K562 (cell line): ENCODE data around the gene SLC20A1. TPM values are rescaled to one million over a fixed set of nuclear protein-coding genes. Genes with fewer than 3 reads are reported as not detected.

ENCODE experiments used
- CAMTA2 ChIP-seq: fragments of 250-450 bp; sonication (Bioruptor Pico); conservative IDR thresholded peaks from 2 replicates; pipeline ENCODE4 v1.5.1; 2022
- CBFB ChIP-seq: sonication (generic); formaldehyde crosslinking; IDR thresholded peaks from 2 replicates; pipeline ENCODE4 v1.4.0; 2020; ENCODE audit warnings: mild to moderate bottlenecking, missing genetic modification reagents
- CSDE1 ChIP-seq, 2 experiments: fragments of 450-650 bp; IDR thresholded peaks; 2 replicates each; pipeline ENCODE4 v1.6.1; 2016; ENCODE audit warnings: mild to moderate bottlenecking in 1 of 2
- CTBP1 ChIP-seq: fragments of 450-650 bp; IDR thresholded peaks from 2 replicates; pipeline ENCODE4 v1.6.1; 2016; ENCODE audit warnings: borderline replicate concordance
- EGR1 ChIP-seq: fragments of 450-650 bp; conservative IDR thresholded peaks from 2 replicates; pipeline ENCODE4 v1.6.1; 2017; ENCODE audit warnings: mild to moderate bottlenecking
- FOXA3 ChIP-seq, 2 experiments: fragments of 450-650 bp in 1 of 2; sonication (generic) in 1 of 2; formaldehyde crosslinking; IDR thresholded peaks in 1 of 2; conservative IDR thresholded peaks in 1 of 2; 2 replicates each; pipeline versions ENCODE4 v1.4.0 to v1.8.0; 2020 to 2022; ENCODE audit warnings: mild to moderate bottlenecking in 2 of 2, missing genetic modification reagents in 1 of 2
- FOXP1 ChIP-seq: sonication (generic); formaldehyde crosslinking; IDR thresholded peaks from 2 replicates; pipeline ENCODE4 v1.8.0; 2022; ENCODE audit warnings: mild to moderate bottlenecking, missing genetic modification reagents
- HDGF ChIP-seq: fragments of 450-650 bp; IDR thresholded peaks from 2 replicates; pipeline ENCODE4 v1.6.1; 2016
- ID3 ChIP-seq, 2 experiments: fragments of 250-450 bp in 1 of 2; fragments of 450-650 bp in 1 of 2; sonication (Bioruptor Pico) in 1 of 2; IDR thresholded peaks; 2 replicates each; pipeline versions ENCODE4 v1.6.1 to v1.8.0; 2016 to 2021; ENCODE audit warnings: mild to moderate bottlenecking in 2 of 2, moderate library complexity in 2 of 2, missing compliant biosample characterization in 1 of 2, missing genetic modification characterization in 1 of 2
- JUN ChIP-seq, 2 experiments: sonication (generic) in 1 of 2; formaldehyde crosslinking in 1 of 2; IDR thresholded peaks; 2 replicates each; pipeline versions ENCODE4 v1.6.1 to v1.8.0; 2012 to 2022; ENCODE audit warnings: borderline replicate concordance in 2 of 2, mild to moderate bottlenecking in 2 of 2, improper control_type of control experiment in 1 of 2, low read depth in 1 of 2, low read length in 1 of 2, missing genetic modification reagents in 1 of 2
- KLF10 ChIP-seq: fragments of 250-450 bp; sonication (Bioruptor Pico); IDR thresholded peaks from 2 replicates; pipeline ENCODE4 v1.6.1; 2021; ENCODE audit warnings: matching md5 sums
- MTA2 ChIP-seq: fragments of 450-650 bp; IDR thresholded peaks from 2 replicates; pipeline ENCODE4 v1.6.1; 2016; ENCODE audit warnings: low read depth
- NFRKB ChIP-seq: fragments of 450-650 bp; IDR thresholded peaks from 2 replicates; pipeline ENCODE4 v1.6.1; 2016; ENCODE audit warnings: low read depth
- NR2C2 ChIP-seq, 2 experiments: fragments of 200-800 bp in 1 of 2; sonication (Bioruptor generic) in 1 of 2; sonication (generic) in 1 of 2; formaldehyde crosslinking in 1 of 2; IDR thresholded peaks; 2 replicates each; pipeline versions ENCODE4 v1.6.1 to v1.8.0; 2016 to 2022; ENCODE audit warnings: mild to moderate bottlenecking in 1 of 2, missing compliant biosample characterization in 1 of 2, missing genetic modification characterization in 1 of 2, missing genetic modification reagents in 1 of 2
- PRMT5 ChIP-seq: sonication (generic); formaldehyde crosslinking; IDR thresholded peaks from 2 replicates; pipeline ENCODE4 v1.5.0; 2020; ENCODE audit warnings: missing genetic modification reagents
- STAT6 ChIP-seq: sonication (generic); formaldehyde crosslinking; IDR thresholded peaks from 2 replicates; pipeline ENCODE4 v1.8.1; 2023; ENCODE audit warnings: mild to moderate bottlenecking, missing genetic modification reagents
- TFAP4 ChIP-seq: sonication (generic); formaldehyde crosslinking; IDR thresholded peaks from 2 replicates; pipeline ENCODE4 v1.8.0; 2022; ENCODE audit warnings: missing genetic modification reagents, mild to moderate bottlenecking, moderate library complexity, borderline replicate concordance
- ZNF197 ChIP-seq: fragments of 200-800 bp; sonication (Bioruptor generic); IDR thresholded peaks from 2 replicates; pipeline ENCODE4 v1.6.1; 2016; ENCODE audit warnings: low read depth, missing genetic modification characterization, missing compliant biosample characterization
- ZNF24 ChIP-seq: fragments of 450-650 bp; IDR thresholded peaks from 2 replicates; pipeline ENCODE4 v1.6.1; 2016
- ZNF395 ChIP-seq: fragments of 200-800 bp; sonication (Bioruptor generic); IDR thresholded peaks from 2 replicates; pipeline ENCODE4 v1.6.1; 2017; ENCODE audit warnings: missing genetic modification characterization, missing compliant biosample characterization
- polyA plus RNA-seq, 8 experiments: library from polyadenylated mRNA; depleted of rRNA in 4 of 8; stranded (reverse) in 5 of 8; unstranded in 3 of 8; fragments of >200 nt; fragmentation: Nextera tagmentation in 2 of 8; fragmentation: Illumina TruSeq in 1 of 8; extraction: Ambion mirVana in 2 of 8; extraction: Trizol in 1 of 8; gene quantifications; 2 replicates each; pipeline versions ENCODE4 v1.2.1 to v1.2.3, GENCODE V29; 2011 to 2014; ENCODE audit warnings: inconsistent platforms in 1 of 8, missing spikeins in 1 of 8
- total RNA-seq, 7 experiments: library from RNA; depleted of rRNA in 6 of 7; stranded (reverse); fragments of >200 nt in 6 of 7; fragmentation: Illumina TruSeq in 2 of 7; extraction: Trizol in 2 of 7; gene quantifications; 2 replicates each; pipeline versions ENCODE4 v1.2.1 to v1.2.3, GENCODE V29; 2011 to 2021; ENCODE audit warnings: low replicate concordance in 1 of 7

Gene SLC20A1
- total and polyA plus RNA-seq, 9 of the 15 experiments (the other 6 are each of a cell fraction or from before 2014, with no cell fraction given) = 53.8 to 150 (median 74.7) TPM

- TF ChIP-seq FOXA3 (CRISPR knock-in tag; conservative IDR thresholded peaks at IDR 0.05 in 1 of 2, IDR thresholded peaks at IDR 0.05 in 1 of 2) = 0 out of 4 replicates have a peak, but pooled peaks of 1 of the 2 experiments have one; percentile 8
- no peak for TF ChIP-seq CTBP1
- no peak for TF ChIP-seq ZNF24
- peak; percentile 2; the same call in 1 of the 2 replicates for TF ChIP-seq CBFB (CRISPR knock-in tag)
- TF ChIP-seq ID3 (CRISPR knock-in tag; IDR thresholded peaks at IDR 0.05) = no peak
- TF ChIP-seq ID3 (tag; IDR thresholded peaks at IDR 0.05) = 0 out of 2 replicates have a peak, but pooled peaks have one; percentile 5
- TF ChIP-seq MTA2 = no peak
- TF ChIP-seq NR2C2 (CRISPR knock-in tag; IDR thresholded peaks at IDR 0.05) = no peak
- peak; percentile 82 for TF ChIP-seq NR2C2 (tag; IDR thresholded peaks at IDR 0.05)
- TF ChIP-seq JUN (IDR thresholded peaks at IDR 0.05; ENCODE audit: borderline replicate concordance, low read depth, low read length) = no peak
- peak; percentile 65; the same call in 1 of the 2 replicates for TF ChIP-seq JUN (CRISPR knock-in tag; IDR thresholded peaks at IDR 0.05; ENCODE audit: borderline replicate concordance)
- no peak for TF ChIP-seq KLF10
- TF ChIP-seq ZNF395 (CRISPR knock-in tag) = 0 out of 2 replicates have a peak, but pooled peaks have one; percentile 47
- 0 out of 2 replicates have a peak, but pooled peaks have one; percentile 2 for TF ChIP-seq NFRKB
- TF ChIP-seq CAMTA2 (CRISPR knock-in tag) = no peak
- no peak for TF ChIP-seq FOXP1 (CRISPR knock-in tag)
- TF ChIP-seq STAT6 (CRISPR knock-in tag) = 0 out of 2 replicates have a peak, but pooled peaks have one; percentile 39
- TF ChIP-seq HDGF = 0 out of 2 replicates have a peak, but pooled peaks have one; percentile 38
- TF ChIP-seq PRMT5 (CRISPR knock-in tag) = no peak
- no peak for TF ChIP-seq CSDE1 (IDR thresholded peaks at IDR 0.05)
- TF ChIP-seq EGR1 = peak; percentile 50; the same call in 1 of the 2 replicates
- TF ChIP-seq TFAP4 (CRISPR knock-in tag) = peak; percentile 7; the same call in 1 of the 2 replicates
- no peak for TF ChIP-seq ZNF197 (CRISPR knock-in tag)
Observed at GRCh38 chr2:112692918-112693317, 47.2 kb downstream of the SLC20A1 start (continued).
